ENCODE data around the gene SH3D21.
A peak's percentile ranks its signal among the peaks of the same experiment; 100 is the strongest.

Gene SH3D21

DNA sequence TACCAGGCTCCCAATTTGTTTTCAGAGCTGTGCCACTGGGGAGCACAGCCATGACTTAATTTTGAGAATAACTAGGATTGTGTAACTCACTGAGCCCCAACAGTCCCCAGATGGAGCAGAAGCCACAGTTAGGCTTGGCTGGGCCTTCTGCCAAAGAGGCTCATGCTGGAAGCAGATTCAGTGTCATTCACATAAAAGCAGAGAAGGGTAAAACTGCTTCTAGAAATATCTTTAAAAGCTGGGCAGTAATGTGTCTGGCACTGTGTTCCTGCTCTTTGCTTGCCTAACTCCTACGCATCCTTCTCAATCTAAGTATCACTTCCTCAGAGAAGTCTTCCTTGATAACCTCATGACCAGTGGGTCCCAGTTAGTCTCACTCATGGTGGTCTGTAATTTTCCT is 59.2 kb downstream of the SH3D21 start:
- peak; percentile 69 for DNase-seq

DNA sequence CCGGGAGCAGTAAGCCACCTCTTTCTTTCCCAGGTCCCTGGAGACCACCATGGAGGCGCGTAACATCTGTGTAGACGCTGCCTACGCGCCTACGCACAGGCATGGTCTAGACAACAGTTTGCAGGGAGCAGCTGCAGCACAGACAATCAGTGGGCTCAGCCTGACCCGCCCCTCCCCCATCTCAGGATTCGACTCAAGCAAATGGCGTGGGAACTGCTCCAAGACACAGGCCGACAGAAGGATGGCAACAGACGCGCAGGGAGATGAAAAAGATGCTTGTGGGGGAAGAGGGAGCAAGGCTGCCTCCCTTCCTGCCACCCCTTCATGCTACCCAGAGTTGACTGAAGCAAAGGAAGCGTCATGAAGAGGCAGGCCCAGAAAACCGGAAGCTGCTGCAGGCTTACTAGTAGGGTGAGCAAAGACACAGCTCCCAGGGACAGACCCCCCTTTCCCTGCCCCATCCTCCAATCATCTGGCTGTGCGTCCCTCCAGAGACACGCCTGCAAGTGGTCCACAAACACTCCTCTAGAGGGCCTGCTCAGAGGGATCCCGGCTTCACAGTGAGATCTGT is 60.0 kb downstream of the SH3D21 start:
- peak; percentile 92 for DNase-seq

DNA sequence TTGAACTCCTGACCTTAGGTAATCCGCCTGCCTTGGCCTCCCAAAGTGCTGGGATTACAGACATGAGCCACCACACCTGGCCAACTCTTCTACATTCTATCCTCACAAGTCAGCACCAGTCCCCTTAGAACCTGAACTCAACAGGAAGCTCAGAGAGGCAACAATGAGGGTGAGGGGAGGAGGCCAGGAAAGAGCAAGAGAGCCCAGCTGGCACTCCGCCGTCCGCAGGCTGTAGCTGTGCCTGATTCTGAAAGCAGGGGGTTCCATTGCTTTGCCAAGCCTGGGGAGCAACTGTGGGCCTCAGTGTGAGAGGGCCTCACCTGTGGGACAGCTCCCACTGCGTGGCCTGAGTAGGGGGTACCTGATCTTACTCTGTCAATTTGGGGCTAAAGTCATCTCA is 60.9 kb downstream of the SH3D21 start:
- no peak for DNase-seq

DNA sequence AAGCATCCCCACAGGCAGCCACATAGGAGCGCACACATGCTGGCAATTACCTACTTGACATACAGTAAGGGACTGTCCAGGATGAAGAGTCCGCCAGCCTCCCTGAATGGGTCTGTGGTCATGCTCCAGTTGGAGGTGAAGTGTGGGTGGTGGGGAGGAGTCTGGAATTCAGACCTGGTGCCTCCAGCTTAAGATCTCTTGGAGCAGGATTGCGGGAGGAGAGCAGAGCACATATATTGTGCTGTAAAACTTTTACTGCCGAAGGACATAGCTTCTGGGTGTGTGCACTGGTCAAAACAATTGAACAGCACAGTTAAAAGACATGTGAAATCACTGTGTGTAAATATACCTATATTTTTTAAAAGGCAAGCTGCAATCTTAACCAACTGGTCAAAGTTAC is 61.6 kb downstream of the SH3D21 start:
- DNase-seq: no peak

DNA sequence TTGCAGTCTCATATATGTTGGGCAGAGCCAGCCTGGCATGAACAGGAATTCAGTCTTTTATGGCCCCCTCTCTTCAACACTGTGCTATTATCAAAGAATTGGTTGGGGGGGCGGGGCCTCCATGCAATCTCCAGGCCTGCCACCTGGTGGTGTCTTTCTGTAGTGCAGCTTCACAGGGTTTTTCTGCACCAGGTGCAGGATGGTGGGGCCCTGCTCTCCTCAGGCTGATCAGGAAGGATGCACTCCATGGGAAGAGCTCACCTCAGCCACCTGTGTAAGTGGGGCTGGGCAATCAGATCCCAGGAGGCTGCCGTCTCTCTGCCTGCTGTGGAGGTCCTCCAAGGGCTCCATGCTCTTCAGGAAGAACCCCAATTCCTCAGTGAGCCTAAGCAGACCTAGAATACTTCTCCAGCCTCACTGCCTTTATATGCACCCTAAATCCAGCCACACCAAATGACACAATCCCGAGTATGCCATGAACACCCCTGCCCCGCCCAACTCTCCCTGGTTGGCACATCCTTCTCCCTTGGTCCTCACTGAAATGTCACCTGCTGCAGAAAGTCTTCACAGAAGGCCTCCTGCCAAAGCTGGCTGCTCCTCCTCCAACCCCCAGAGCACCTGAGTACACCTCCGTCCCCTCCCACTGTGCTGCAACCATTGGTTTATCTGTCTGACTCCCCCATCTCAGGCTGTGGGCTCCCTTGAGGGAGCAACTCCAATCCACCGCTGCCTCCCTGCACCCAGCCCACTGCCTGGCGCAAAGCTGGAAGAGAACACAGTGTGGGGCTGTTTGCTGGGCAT is 63.1 kb downstream of the SH3D21 start:
- peak; percentile 71 for DNase-seq

Measured in fibroblast of skin of right biceps (primary cell).